Measurements from ENCODE around the gene CCNG2. TPM values are rescaled to one million over a fixed set of nuclear protein-coding genes. Genes with fewer than 3 reads are reported as not detected.

CCNG2 gene
- total RNA-seq, 1 experiment from 2014 or later: 34.1 TPM

DNA sequence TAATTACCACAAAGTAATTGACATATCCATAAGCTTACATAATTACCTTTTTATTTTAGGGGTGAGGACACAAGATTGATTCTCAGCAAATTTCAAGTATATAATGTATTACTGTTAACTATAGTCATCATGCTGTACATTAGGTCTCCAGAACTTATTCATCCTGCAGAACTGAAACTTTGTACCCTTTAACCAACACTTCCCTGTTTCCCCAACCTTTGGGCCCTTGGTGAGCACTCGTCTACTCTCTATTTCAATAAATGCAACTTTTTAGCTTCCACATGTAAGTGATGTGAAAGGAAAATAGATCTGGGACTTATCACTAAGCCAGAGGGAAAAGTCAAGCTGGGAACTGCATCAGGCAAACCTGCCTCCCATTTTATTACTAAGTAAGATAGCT lies 33.6 kb upstream of the CCNG2 start:
- Histone ChIP-seq H4K20me1 (ENCODE audit: insufficient read depth) (no peaks in the 10 kb centered on the region), H3K9me2 (ENCODE audit: insufficient read depth) (no peaks in the 10 kb centered on the region), H2AFZ (ENCODE audit: low read depth, low read length, poor library complexity, severe bottlenecking) (no peak overlapping the region), H3K27ac (ENCODE audit: low read depth, low read length) (no peak overlapping the region), H3K4me1 (ENCODE audit: control insufficient read depth in 1 of 2, insufficient read depth in 2 of 2, low read length in 2 of 2) (no peaks in the 10 kb centered on the region), H3K27me3 (ENCODE audit: insufficient read depth, low read length) (no peaks in the 10 kb centered on the region), H3K9ac (ENCODE audit: low read length) (no peak overlapping the region), H3K79me2 (ENCODE audit: insufficient read depth, low read length) (no peaks in the 10 kb centered on the region), H3K4me3 (replicated peaks in 1 of 2; ENCODE audit: low read depth in 1 of 2, low read length in 2 of 2) (no peak overlapping the region), H3K9me3 (ENCODE audit: control insufficient read depth in 1 of 2, insufficient read depth in 1 of 2, low read depth in 1 of 2, low read length in 2 of 2) (no peaks in the 10 kb centered on the region), H3K4me2 (ENCODE audit: low read length) (no peak overlapping the region), H3K36me3 (ENCODE audit: control insufficient read depth in 1 of 2, insufficient read depth in 2 of 2, low read length in 2 of 2) (no peaks in the 10 kb centered on the region)
- TF ChIP-seq RAD21 (IDR thresholded peaks at IDR 0.05; ENCODE audit: low read depth): no peak
- no peak for TF ChIP-seq ZFX (IDR thresholded peaks at IDR 0.05)
- TF ChIP-seq FOSL1 (IDR thresholded peaks at IDR 0.05; ENCODE audit: low read depth): no peak
- no peak for TF ChIP-seq SRF (IDR thresholded peaks at IDR 0.05; ENCODE audit: low read depth)
- no peak for TF ChIP-seq CEBPB (IDR thresholded peaks at IDR 0.05; ENCODE audit: low read depth)
- no peak for TF ChIP-seq EZH2 (IDR thresholded peaks at IDR 0.05)
- TF ChIP-seq EGR1 (IDR thresholded peaks at IDR 0.05; ENCODE audit: low read depth): no peak
- TF ChIP-seq POLR2AphosphoS5 (IDR thresholded peaks at IDR 0.05; ENCODE audit: low read depth, low read length): no peak
- TF ChIP-seq POLR2A (IDR thresholded peaks at IDR 0.05; ENCODE audit: borderline replicate concordance, extremely low read depth, insufficient read depth, insufficient read length): no peak
- TF ChIP-seq ZNF274 (IDR thresholded peaks at IDR 0.05; ENCODE audit: low read depth, low read length): no peak
- TF ChIP-seq ATF3 (IDR thresholded peaks at IDR 0.05): no peak
- TF ChIP-seq EZH2phosphoT487 (IDR thresholded peaks at IDR 0.05; ENCODE audit: borderline replicate concordance): no peak
- no peak for TF ChIP-seq ELF1 (IDR thresholded peaks at IDR 0.05; ENCODE audit: borderline replicate concordance, low read depth)
- TF ChIP-seq, protein P1, sequence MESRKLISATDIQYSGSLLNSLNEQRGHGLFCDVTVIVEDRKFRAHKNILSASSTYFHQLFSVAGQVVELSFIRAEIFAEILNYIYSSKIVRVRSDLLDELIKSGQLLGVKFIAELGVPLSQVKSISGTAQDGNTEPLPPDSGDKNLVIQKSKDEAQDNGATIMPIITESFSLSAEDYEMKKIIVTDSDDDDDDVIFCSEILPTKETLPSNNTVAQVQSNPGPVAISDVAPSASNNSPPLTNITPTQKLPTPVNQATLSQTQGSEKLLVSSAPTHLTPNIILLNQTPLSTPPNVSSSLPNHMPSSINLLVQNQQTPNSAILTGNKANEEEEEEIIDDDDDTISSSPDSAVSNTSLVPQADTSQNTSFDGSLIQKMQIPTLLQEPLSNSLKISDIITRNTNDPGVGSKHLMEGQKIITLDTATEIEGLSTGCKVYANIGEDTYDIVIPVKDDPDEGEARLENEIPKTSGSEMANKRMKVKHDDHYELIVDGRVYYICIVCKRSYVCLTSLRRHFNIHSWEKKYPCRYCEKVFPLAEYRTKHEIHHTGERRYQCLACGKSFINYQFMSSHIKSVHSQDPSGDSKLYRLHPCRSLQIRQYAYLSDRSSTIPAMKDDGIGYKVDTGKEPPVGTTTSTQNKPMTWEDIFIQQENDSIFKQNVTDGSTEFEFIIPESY (IDR thresholded peaks at IDR 0.05; ENCODE audit: extremely low read depth, insufficient replicate concordance, low read length): no peak
- TF ChIP-seq CBX3 (IDR thresholded peaks at IDR 0.05; ENCODE audit: low read depth): no peak
- TF ChIP-seq JUND (IDR thresholded peaks at IDR 0.05): no peak
- TF ChIP-seq, protein P2, sequence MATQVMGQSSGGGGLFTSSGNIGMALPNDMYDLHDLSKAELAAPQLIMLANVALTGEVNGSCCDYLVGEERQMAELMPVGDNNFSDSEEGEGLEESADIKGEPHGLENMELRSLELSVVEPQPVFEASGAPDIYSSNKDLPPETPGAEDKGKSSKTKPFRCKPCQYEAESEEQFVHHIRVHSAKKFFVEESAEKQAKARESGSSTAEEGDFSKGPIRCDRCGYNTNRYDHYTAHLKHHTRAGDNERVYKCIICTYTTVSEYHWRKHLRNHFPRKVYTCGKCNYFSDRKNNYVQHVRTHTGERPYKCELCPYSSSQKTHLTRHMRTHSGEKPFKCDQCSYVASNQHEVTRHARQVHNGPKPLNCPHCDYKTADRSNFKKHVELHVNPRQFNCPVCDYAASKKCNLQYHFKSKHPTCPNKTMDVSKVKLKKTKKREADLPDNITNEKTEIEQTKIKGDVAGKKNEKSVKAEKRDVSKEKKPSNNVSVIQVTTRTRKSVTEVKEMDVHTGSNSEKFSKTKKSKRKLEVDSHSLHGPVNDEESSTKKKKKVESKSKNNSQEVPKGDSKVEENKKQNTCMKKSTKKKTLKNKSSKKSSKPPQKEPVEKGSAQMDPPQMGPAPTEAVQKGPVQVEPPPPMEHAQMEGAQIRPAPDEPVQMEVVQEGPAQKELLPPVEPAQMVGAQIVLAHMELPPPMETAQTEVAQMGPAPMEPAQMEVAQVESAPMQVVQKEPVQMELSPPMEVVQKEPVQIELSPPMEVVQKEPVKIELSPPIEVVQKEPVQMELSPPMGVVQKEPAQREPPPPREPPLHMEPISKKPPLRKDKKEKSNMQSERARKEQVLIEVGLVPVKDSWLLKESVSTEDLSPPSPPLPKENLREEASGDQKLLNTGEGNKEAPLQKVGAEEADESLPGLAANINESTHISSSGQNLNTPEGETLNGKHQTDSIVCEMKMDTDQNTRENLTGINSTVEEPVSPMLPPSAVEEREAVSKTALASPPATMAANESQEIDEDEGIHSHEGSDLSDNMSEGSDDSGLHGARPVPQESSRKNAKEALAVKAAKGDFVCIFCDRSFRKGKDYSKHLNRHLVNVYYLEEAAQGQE (IDR thresholded peaks at IDR 0.05; ENCODE audit: low read depth): no peak
- RAD21 ChIA-PET (ENCODE audit: low non-redundant PET in 1 of 2, low total read pairs in 2 of 2, uncharacterized antibody in 2 of 2, unreplicated experiment in 2 of 2): no interaction called here
- no TSS peak for BruUV-seq (replicated peaks)
- ATAC-seq (no peak), DNase-seq (ENCODE audit: low read depth, low spot score) (no peak)
- POLR2A ChIA-PET: no interaction called here
- CTCF ChIA-PET: interaction anchor here (0.8 kb wide), 1 partner anchor 80 kb away, joined by 3 read pairs; no protein-coding TSS in a partner anchor
- intact Hi-C loops (cut with micrococcal nuclease): no loop called here
